CD4-positive, alpha-beta T cell treated with Interferon alpha-2 for 1 hour (primary cell): ENCODE measurements around the gene KIF1B.
"Not testable (repeated sequence)": the region's sequence is repeated elsewhere in the genome, so short reads cannot be mapped to it uniquely, and the experiment has no call there.

Experiments used
- DNase-seq, 2 donors: peaks; one replicate each; pipeline ENCODE4 v3.0.0-alpha.2; 2020 to 2022

KIF1B gene

GRCh38 chr1:10192263-10192662, 18.1 kb upstream of the KIF1B start:
- no peak for DNase-seq

DNA sequence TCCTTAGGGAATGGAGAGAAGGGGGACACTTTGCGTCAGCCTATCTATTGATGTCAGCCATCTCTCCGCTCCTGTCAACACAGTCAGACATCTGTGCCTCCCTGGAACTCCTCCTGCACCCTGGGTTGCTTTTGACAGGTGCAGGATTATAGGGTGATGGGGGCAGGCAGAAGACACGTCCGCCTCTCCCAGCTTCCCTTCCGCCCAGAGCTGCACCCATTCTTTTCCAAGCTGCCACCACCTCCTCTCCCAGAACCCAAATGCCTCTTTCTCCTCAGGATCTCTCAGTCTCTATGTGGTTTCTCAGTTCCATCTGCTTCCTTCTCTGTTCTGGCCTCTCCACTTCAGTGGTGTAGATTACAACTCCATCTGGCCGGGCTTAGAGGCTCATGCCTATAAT, 17.1 kb upstream of the KIF1B start:
- DNase-seq, result no peak

- no peak for DNase-seq
Measured at GRCh38 chr1:10195570-10195969, 14.8 kb upstream of the KIF1B start.

DNA sequence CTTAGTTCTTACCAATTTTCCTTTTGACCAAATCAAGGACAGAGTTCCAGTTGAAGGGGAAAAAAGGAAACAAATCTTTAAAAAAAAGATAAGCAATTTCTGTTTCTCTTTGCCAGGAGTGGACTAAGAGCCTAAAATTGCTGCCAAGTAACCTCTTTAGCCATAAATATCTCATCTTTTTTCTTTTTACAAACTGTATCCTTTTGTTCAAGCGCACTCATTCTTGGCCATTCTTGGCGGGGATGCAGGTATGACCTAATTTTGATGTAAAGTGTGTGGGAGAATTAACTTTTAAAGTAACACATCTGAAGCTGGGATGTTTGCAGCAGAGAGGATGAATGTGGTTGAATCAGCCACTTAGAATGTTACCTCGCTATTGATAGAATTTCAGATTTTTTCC, 13.4 kb upstream of the KIF1B start:
- no peak for DNase-seq

GRCh38 chr1:10200620-10201019, 9.8 kb upstream of the KIF1B start:
- DNase-seq, result no peak

- no peak for DNase-seq
Measured at GRCh38 chr1:10204003-10204642, 6.2 kb upstream of the KIF1B start.

DNA sequence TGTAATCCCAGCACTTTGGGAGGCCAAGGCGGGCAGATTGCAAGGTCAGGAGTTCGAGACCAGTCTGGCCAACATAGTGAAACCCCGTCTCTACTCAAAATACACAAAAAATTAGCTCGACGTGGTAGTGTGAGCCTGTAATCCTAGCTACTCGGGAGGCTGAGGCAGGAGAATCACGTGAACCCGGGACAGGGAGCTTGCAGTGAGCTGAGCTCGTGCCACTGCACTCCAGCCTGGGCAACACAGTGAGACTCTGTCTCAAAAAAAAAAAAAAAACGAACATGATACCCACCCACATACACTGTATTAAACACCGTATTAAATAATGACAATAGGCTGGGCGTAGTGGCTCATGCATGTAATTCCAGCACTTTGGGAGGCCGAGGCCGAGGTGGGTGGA, 5.2 kb upstream of the KIF1B start:
- DNase-seq, result not testable (repeated sequence)

DNA sequence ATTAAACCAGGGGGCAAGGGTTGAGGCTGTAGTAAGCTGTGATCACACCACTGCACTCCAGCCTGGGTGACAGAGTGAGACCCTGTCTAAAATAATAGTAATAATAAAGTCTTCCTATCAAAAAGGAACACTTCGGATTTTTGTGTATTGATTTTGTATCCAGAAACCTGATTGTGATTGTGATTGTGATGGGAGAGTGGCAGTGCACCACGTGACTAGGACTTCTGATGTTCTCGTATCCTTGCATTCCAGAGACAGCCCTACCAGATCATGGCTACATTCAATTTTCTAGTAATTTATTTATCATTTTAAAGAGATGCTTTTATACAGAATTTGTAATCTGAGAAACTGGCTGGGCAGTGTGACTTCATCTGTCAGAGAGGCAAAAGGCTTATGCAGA, 2.6 kb upstream of the KIF1B start:
- DNase-seq, result no peak

- DNase-seq, result peak; percentile 19 to 51
Measured at GRCh38 chr1:10208537-10208936, 1.8 kb upstream of the KIF1B start.

DNA sequence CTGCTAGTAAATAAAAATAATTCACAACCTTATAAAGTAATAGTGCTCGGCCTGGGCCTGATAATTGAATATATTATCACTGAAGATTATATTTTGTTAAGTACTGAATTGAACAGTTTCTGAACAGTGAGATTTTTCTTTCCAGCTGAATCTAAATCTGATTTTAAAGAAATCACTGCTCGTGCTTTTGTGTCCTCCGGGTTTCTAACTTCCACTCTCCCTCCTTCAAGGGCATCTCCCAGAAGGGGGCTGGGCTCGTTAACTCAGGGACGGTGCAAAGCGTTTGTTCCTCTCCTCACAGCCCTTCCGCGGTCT, 823 bp upstream of the KIF1B start:
- no peak for DNase-seq

DNA sequence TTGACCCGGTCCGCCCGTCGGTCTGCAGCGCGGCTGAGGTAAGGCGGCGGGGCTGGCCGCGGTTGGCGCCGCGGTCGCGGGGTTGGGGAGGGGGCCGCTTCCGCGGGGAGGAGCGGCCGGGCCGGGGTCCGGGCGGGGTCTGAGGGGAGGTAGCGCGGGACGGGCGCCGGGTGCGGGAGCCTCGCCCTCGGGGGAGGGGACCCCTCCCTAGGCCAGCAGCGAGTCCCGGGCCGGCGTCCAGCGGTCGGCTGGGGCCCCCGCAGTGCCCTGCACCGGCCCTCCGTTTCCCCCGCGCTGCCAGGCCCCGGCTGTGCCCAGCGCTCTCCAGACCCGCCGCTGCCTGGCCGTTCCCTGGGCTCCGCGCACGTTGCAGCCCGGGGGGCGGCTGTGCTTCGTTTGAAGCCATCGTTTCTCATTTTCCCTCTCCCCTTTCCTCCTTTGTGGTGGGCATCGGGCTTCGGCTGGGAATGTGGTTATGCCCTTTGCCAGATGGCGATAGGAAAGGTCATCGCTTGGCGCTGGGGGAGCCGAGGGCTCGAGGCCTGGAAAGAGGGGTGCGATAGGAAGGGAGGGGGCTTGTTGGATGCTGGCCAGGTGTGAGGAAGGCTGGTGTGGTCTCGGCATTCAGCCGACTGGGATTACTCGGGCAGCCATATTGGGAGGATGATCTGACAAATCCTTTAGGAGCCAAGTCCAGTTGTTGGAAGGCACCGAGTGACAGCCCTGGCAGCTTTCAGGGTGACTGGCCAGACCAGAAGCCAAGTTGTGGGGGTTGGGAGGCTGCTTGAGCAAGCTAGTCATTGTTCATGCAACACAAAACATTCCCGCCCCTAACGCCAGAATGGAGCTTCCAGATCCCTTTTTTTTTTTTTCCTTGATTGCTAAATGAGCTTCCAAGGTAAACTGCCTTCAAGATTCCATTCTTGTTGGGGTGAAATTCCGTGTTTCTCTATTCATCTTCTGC, 753 bp downstream of the KIF1B start:
- DNase-seq, result peak in 1 of 2 donors; percentile 4

- DNase-seq, result no peak
Measured at GRCh38 chr1:10211805-10212410, 1.5 kb downstream of the KIF1B start.

GRCh38 chr1:10212476-10212875, 2.1 kb downstream of the KIF1B start:
- no peak for DNase-seq

- no peak for DNase-seq
Measured at GRCh38 chr1:10213186-10213705, 2.9 kb downstream of the KIF1B start.

GRCh38 chr1:10216090-10216749, 5.8 kb downstream of the KIF1B start:
- peak in 1 of 2 donors; percentile 14 for DNase-seq

DNA sequence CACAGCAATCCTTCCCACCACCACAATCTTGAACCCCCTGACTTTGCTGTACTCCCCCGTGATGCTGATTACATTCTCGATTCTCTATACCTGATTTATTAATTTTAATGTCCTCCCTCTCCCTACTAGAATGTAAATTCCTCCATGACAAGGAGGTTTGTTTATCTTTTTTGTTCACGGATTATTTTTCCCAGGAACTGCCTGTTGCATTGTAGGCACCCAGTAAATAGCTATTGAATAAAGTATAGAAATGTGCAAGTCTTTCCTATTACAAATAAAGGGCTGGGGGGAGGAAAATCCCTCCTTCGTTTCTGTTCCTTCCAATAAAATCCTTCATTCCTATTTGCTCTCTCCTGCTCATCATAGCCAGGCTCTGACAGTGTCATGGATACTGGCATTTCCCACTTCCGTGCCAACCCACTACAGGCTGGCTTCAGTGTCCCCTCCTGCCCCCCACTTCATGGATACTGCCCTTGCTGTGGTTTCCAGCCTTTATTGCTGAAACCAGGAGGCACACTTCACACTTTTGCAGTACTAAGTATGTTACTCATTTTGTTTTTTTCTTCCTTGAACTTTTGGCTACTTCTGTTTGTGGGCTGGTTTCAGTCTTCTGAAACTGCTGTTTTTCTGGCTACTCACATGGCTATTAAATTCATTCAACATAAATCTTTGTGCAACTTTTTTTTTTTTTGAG, 7.5 kb downstream of the KIF1B start:
- no peak for DNase-seq

- no peak for DNase-seq
Measured at GRCh38 chr1:10220200-10220599, 9.8 kb downstream of the KIF1B start.

GRCh38 chr1:10220657-10221056, 10.3 kb downstream of the KIF1B start:
- not testable (repeated sequence) for DNase-seq

DNA sequence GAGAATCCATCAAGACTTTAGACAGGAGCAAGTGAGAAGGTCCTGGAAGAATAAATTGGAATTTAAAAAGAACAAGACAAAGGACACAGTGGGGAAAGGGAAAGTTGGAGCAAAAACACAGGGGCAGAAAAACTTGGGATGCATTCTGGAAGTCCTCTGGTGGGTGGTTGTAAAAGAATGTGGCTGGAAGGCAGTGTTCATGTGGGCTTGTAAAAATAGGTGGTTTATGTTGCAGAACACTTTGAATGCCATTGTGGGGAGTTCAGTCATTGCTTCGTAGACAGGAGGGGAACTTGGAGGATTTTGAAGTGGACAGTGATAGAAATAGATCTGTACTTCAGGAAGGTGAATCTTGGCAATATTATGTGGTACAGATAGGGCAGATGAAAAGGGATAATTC, 15.2 kb downstream of the KIF1B start:
- no peak for DNase-seq

- DNase-seq, result no peak
Measured at GRCh38 chr1:10228528-10228927, 18.2 kb downstream of the KIF1B start.

DNA sequence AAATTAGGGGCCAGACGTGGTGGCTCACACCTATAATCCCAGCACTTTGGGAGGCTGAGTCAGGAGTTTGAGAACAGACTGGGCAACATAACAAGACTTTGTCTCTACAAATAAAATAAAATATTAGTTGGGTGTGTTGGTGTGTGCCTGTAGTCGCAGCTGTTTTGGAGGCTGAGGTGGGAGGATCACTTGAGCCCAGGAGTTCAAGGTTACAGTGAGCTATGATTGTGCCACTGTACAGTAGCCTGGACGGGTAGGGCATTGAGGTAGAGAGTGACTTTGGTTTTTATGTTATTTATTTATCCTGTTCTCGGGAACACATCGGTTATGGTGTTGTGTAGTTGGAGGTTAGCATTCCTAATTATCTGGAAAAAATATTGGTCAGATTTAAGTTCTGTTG, 19.5 kb downstream of the KIF1B start:
- DNase-seq, result no peak

DNA sequence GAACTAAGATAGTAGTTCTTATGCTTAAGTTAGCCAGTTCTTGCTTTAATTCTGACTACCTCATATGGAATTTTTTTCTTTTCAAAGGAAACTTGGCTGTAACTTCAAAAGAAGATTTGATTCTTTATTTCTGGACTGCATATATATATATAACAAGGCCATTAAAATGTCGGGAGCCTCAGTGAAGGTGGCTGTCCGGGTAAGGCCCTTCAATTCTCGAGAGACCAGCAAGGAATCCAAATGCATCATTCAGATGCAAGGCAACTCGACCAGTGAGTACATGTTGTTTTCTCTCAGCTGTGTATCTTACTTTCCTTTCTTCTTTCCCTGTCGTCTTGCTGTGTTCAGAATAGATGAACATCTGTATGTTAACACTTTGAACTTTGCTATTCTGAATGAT, 21.8 kb downstream of the KIF1B start:
- no peak for DNase-seq
